HEK293 (cell line): ENCODE results near the gene KIR3DL1.

Experiments used
- CTCF ChIA-PET: fragments of 350-600 bp; formaldehyde crosslinking; extraction: SDS; loops from one replicate; lab custom pipeline; 2021; ENCODE audit warnings: antibody characterized with exemption; lab: Yijun Ruan, JAX
- POLR2A ChIA-PET: fragments of 300-600 bp; formaldehyde crosslinking; extraction: SDS; loops from one replicate; lab custom pipeline; 2020; ENCODE audit warnings: antibody characterized with exemption, inconsistent platforms; lab: Yijun Ruan, JAX
- H3K27ac ChIP-seq: fragments of 200-500 bp; sonication (Bioruptor generic); 2 replicates; pipeline ENCODE4 v1.5.1; 2014; ENCODE audit warnings: low read depth, low read length, control low read depth, inconsistent platforms; ENCODE audit errors: extremely low read depth
- H3K36me3 ChIP-seq, 2 experiments: fragments of 200-500 bp in 1 of 2; sonication (Bioruptor generic) in 1 of 2; 1 replicate in 1 of 2; 2 replicates in 1 of 2; pipeline ENCODE4 v1.5.1; 2014 to 2017; ENCODE audit warnings: inconsistent platforms in 2 of 2, low read length in 2 of 2; ENCODE audit not compliant: control insufficient read depth in 2 of 2, insufficient read depth in 1 of 2
- H3K4me1 ChIP-seq: fragments of 200-500 bp; sonication (Bioruptor generic); 2 replicates; pipeline ENCODE4 v1.5.1; 2014; ENCODE audit warnings: mild to moderate bottlenecking, low read length, inconsistent platforms; ENCODE audit not compliant: control insufficient read depth, insufficient read depth
- H3K4me3 ChIP-seq: 2 replicates; pipeline ENCODE4 v1.5.1; 2011; ENCODE audit warnings: low read depth, mild to moderate bottlenecking, control low read depth, low read length, moderate library complexity
- H3K9me3 ChIP-seq: fragments of 200-500 bp; sonication (Bioruptor generic); 2 replicates; pipeline ENCODE4 v1.5.1; 2014; ENCODE audit warnings: low read depth, low read length, inconsistent platforms; ENCODE audit not compliant: control insufficient read depth, insufficient read depth
- BCL11A ChIP-seq: fragments of 450-650 bp; formaldehyde crosslinking; IDR thresholded peaks from 2 replicates; pipeline ENCODE4 v1.5.1; 2016; ENCODE audit warnings: low read depth, missing biosample characterization, missing genetic modification characterization
- GFI1B ChIP-seq: fragments of 450-650 bp; formaldehyde crosslinking; IDR thresholded peaks from 2 replicates; pipeline ENCODE4 v1.5.1; 2016; ENCODE audit warnings: missing biosample characterization, missing genetic modification characterization
- GLI2 ChIP-seq: fragments of 450-650 bp; formaldehyde crosslinking; IDR thresholded peaks from 2 replicates; pipeline ENCODE4; 2017; ENCODE audit warnings: missing biosample characterization, missing genetic modification characterization, low read depth, borderline replicate concordance
- GLIS2 ChIP-seq: fragments of 450-650 bp; formaldehyde crosslinking; IDR thresholded peaks from 2 replicates; pipeline ENCODE4 v1.5.1; 2016; ENCODE audit warnings: missing biosample characterization, missing genetic modification characterization
- KLF10 ChIP-seq: fragments of 450-650 bp; IDR thresholded peaks from 2 replicates; pipeline ENCODE4 v1.5.1; 2018; ENCODE audit warnings: missing biosample characterization, mild to moderate bottlenecking, missing genetic modification characterization
- KLF16 ChIP-seq: fragments of 450-650 bp; formaldehyde crosslinking; IDR thresholded peaks from 2 replicates; pipeline ENCODE4 v1.5.1; 2017; ENCODE audit warnings: missing biosample characterization, missing genetic modification characterization
- KLF17 ChIP-seq: fragments of 450-650 bp; formaldehyde crosslinking; IDR thresholded peaks from 2 replicates; pipeline ENCODE4 v1.5.1; 2016; ENCODE audit warnings: missing biosample characterization, missing genetic modification characterization
- PBX3 ChIP-seq: sonication (generic); formaldehyde crosslinking; IDR thresholded peaks from 2 replicates; pipeline ENCODE4 v1.8.1; 2022; ENCODE audit warnings: mild to moderate bottlenecking, moderate library complexity, missing genetic modification reagents
- SP7 ChIP-seq: fragments of 450-650 bp; formaldehyde crosslinking; IDR thresholded peaks from 2 replicates; pipeline ENCODE4 v1.5.1; 2016; ENCODE audit warnings: missing biosample characterization, missing genetic modification characterization
- ZNF518A ChIP-seq: fragments of 450-650 bp; formaldehyde crosslinking; conservative IDR thresholded peaks from 2 replicates; pipeline ENCODE4 v1.5.1; 2016; ENCODE audit warnings: low read depth, missing biosample characterization, missing genetic modification characterization
- ZNF521 ChIP-seq: fragments of 450-650 bp; formaldehyde crosslinking; IDR thresholded peaks from 2 replicates; pipeline ENCODE4 v1.5.1; 2017; ENCODE audit warnings: missing biosample characterization, mild to moderate bottlenecking, missing genetic modification characterization
- ZNF558 ChIP-seq: fragments of 450-650 bp; formaldehyde crosslinking; IDR thresholded peaks from 2 replicates; pipeline ENCODE4 v1.5.1; 2016; ENCODE audit warnings: missing biosample characterization, missing genetic modification characterization
- ZNF621 ChIP-seq: fragments of 450-650 bp; formaldehyde crosslinking; IDR thresholded peaks from 2 replicates; pipeline ENCODE4 v1.5.1; 2017; ENCODE audit warnings: missing biosample characterization, missing genetic modification characterization
- ZNF629 ChIP-seq: fragments of 450-650 bp; formaldehyde crosslinking; IDR thresholded peaks from 2 replicates; pipeline ENCODE4 v1.5.1; 2017; ENCODE audit warnings: missing biosample characterization, missing genetic modification characterization
- ZNF654 ChIP-seq: fragments of 450-650 bp; formaldehyde crosslinking; IDR thresholded peaks from 2 replicates; pipeline ENCODE4 v1.5.1; 2016; ENCODE audit warnings: low read depth, missing biosample characterization, missing genetic modification characterization
- ZNF677 ChIP-seq: fragments of 450-650 bp; IDR thresholded peaks from 2 replicates; pipeline ENCODE4 v1.5.0; 2018; ENCODE audit warnings: missing biosample characterization, mild to moderate bottlenecking, missing genetic modification characterization, moderate library complexity
- ZNF792 ChIP-seq: fragments of 450-650 bp; formaldehyde crosslinking; IDR thresholded peaks from 2 replicates; pipeline ENCODE4 v1.5.1; 2016; ENCODE audit warnings: missing biosample characterization, missing genetic modification characterization
- ZNF837 ChIP-seq: fragments of 450-650 bp; formaldehyde crosslinking; IDR thresholded peaks from 2 replicates; pipeline ENCODE4 v1.5.1; 2016; ENCODE audit warnings: missing biosample characterization, missing genetic modification characterization
- TF ChIP-seq, protein P1 (sequence below): fragments of 450-650 bp; formaldehyde crosslinking; IDR thresholded peaks from 2 replicates; pipeline ENCODE4 v1.5.1; 2017; ENCODE audit warnings: missing biosample characterization, missing genetic modification characterization

The KIR3DL1 gene

DNA sequence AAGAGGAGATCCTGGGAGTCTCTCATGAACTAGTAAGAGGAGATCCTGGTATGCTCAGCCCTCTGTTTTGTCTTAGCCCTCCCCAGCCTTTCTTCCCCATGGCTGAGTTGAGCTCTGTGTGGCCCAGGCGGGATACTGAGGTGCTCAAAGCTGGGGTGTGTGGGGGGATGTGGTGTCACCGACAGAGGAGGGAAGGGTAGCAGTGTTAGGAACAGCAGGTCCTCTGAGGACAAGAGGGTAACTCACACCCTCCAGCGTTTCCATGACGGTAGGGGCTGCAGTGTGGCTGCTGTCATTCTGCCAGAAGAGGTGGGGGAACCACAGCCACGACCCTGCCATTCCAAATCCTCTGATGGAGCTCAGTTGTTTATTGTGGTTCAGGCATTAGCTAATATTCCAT is 12.2 kb upstream of the KIR3DL1 start (continued):
- TF ChIP-seq ZNF518A: no peak

- TF ChIP-seq ZNF792: no peak
- no peaks in the 10 kb centered on the region for H3K4me1 ChIP-seq
- H3K27ac ChIP-seq: no peak overlapping the region
- CTCF ChIA-PET: no interaction called here
- POLR2A ChIA-PET: no interaction called here
- no peak overlapping the region for H3K4me3 ChIP-seq
- H3K36me3 ChIP-seq: no peaks in the 10 kb centered on the region
- H3K9me3 ChIP-seq: no peaks in the 10 kb centered on the region
Observed at GRCh38 chr19:54804571-54804970, 11.7 kb upstream of the KIR3DL1 start.

GRCh38 chr19:54805665-54806515 is 10.4 kb upstream of the KIR3DL1 start:
- Histone ChIP-seq H3K4me1 (no peaks in the 10 kb centered on the region), H3K4me3 (no peak overlapping the region), H3K9me3 (no peaks in the 10 kb centered on the region)
- POLR2A ChIA-PET: no interaction called here
- TF ChIP-seq SP7 (tag by site-specific recombination): no peak
- TF ChIP-seq GLIS2 (tag by site-specific recombination): no peak
- TF ChIP-seq, all 188 proteins: peak for 0
- Histone ChIP-seq H3K27ac (no peak overlapping the region), H3K36me3 (no peaks in the 10 kb centered on the region)
- CTCF ChIA-PET: interaction anchor here (0.7 kb wide), 1 partner anchor 152 kb away, joined by 3 read pairs; no protein-coding TSS in a partner anchor

GRCh38 chr19:54806516-54806838 is 9.8 kb upstream of the KIR3DL1 start:
- POLR2A ChIA-PET: no interaction called here
- Histone ChIP-seq H3K9me3 (no peaks in the 10 kb centered on the region), H3K27ac (no peak overlapping the region), H3K4me3 (no peak overlapping the region), H3K4me1 (no peaks in the 10 kb centered on the region), H3K36me3 (no peaks in the 10 kb centered on the region)
- CTCF ChIA-PET: no interaction called here
- TF ChIP-seq GLI2 (tag by site-specific recombination): no peak
- no peak for TF ChIP-seq ZNF629 (tag by site-specific recombination)
- no peak for TF ChIP-seq PBX3
- no peak for TF ChIP-seq ZNF837 (tag by site-specific recombination)
- TF ChIP-seq, protein P1, sequence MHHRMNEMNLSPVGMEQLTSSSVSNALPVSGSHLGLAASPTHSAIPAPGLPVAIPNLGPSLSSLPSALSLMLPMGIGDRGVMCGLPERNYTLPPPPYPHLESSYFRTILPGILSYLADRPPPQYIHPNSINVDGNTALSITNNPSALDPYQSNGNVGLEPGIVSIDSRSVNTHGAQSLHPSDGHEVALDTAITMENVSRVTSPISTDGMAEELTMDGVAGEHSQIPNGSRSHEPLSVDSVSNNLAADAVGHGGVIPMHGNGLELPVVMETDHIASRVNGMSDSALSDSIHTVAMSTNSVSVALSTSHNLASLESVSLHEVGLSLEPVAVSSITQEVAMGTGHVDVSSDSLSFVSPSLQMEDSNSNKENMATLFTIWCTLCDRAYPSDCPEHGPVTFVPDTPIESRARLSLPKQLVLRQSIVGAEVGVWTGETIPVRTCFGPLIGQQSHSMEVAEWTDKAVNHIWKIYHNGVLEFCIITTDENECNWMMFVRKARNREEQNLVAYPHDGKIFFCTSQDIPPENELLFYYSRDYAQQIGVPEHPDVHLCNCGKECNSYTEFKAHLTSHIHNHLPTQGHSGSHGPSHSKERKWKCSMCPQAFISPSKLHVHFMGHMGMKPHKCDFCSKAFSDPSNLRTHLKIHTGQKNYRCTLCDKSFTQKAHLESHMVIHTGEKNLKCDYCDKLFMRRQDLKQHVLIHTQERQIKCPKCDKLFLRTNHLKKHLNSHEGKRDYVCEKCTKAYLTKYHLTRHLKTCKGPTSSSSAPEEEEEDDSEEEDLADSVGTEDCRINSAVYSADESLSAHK (tag by site-specific recombination): no peak
- no peak for TF ChIP-seq KLF10 (tag by site-specific recombination)
- TF ChIP-seq ZNF521 (tag by site-specific recombination): no peak
- TF ChIP-seq KLF16: no peak
- no peak for TF ChIP-seq ZNF621 (tag by site-specific recombination)
- TF ChIP-seq ZNF558 (tag by site-specific recombination): no peak
- TF ChIP-seq KLF17: no peak
- no peak for TF ChIP-seq ZNF677 (tag by site-specific recombination)
- no peak for TF ChIP-seq BCL11A (tag by site-specific recombination)
- no peak for TF ChIP-seq ZNF654
- TF ChIP-seq GFI1B (tag by site-specific recombination): no peak
